ENCODE measurements around the gene STXBP4.

DNA sequence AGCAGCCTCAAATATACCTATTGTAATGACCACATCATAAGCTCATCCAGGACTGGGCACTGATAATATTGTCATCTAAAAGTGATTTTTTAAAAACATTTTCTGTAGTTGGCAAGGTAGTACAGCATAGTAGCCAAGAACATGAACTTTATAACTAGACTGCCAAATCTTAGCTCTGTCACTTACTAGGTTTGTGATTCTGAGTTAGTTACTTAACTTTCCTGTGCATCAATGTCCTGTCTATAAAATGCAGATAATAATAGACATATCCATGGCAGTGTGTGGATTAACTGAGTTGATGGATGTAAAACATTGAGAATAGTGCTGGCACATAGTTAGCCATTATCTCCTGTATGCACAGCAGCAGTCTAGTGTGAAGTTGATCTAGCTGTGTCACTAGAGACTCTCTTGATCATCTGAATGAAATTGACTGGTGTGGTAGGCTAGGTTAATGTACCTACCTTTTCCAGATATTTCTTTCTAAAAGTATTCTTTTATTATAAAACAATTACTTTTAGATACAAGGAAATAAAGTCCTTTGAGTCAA, 101.5 kb downstream of the STXBP4 start:
- TF ChIP-seq POLR2AphosphoS5 (IDR thresholded peaks at IDR 0.05; ENCODE audit: low read depth, low read length): no peak
- TF ChIP-seq, protein P1, sequence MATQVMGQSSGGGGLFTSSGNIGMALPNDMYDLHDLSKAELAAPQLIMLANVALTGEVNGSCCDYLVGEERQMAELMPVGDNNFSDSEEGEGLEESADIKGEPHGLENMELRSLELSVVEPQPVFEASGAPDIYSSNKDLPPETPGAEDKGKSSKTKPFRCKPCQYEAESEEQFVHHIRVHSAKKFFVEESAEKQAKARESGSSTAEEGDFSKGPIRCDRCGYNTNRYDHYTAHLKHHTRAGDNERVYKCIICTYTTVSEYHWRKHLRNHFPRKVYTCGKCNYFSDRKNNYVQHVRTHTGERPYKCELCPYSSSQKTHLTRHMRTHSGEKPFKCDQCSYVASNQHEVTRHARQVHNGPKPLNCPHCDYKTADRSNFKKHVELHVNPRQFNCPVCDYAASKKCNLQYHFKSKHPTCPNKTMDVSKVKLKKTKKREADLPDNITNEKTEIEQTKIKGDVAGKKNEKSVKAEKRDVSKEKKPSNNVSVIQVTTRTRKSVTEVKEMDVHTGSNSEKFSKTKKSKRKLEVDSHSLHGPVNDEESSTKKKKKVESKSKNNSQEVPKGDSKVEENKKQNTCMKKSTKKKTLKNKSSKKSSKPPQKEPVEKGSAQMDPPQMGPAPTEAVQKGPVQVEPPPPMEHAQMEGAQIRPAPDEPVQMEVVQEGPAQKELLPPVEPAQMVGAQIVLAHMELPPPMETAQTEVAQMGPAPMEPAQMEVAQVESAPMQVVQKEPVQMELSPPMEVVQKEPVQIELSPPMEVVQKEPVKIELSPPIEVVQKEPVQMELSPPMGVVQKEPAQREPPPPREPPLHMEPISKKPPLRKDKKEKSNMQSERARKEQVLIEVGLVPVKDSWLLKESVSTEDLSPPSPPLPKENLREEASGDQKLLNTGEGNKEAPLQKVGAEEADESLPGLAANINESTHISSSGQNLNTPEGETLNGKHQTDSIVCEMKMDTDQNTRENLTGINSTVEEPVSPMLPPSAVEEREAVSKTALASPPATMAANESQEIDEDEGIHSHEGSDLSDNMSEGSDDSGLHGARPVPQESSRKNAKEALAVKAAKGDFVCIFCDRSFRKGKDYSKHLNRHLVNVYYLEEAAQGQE (IDR thresholded peaks at IDR 0.05; ENCODE audit: insufficient read depth in 1 of 2, low read depth in 2 of 2, low read length in 2 of 2): no peak
